Osteocyte (in vitro differentiated cells): ENCODE results near the gene ABHD16A. TPM values are rescaled to one million over a fixed set of nuclear protein-coding genes. Genes with fewer than 3 reads are reported as not detected.
"Not testable (repeated sequence)": the region's sequence is repeated elsewhere in the genome, so short reads cannot be mapped to it uniquely, and the experiment has no call there.

Experiments used
- DNase-seq: peaks from one replicate; pipeline ENCODE4 v3.0.0; 2021; ENCODE audit warnings: mixed read lengths; ENCODE audit not compliant: unreplicated experiment; ENCODE audit errors: extremely low spot score
- H3K27ac Mint-ChIP-seq: one replicate; pipeline ENCODE4 v1.8.0; 2021; ENCODE audit warnings: mild to moderate bottlenecking, mixed read lengths; ENCODE audit not compliant: unreplicated experiment
- H3K27me3 Mint-ChIP-seq: one replicate; pipeline ENCODE4 v1.8.0; 2021; ENCODE audit warnings: mixed read lengths; ENCODE audit not compliant: unreplicated experiment
- H3K36me3 Mint-ChIP-seq: one replicate; pipeline ENCODE4 v1.8.0; 2021; ENCODE audit warnings: mixed read lengths; ENCODE audit not compliant: unreplicated experiment
- H3K4me1 Mint-ChIP-seq: one replicate; pipeline ENCODE4 v1.8.0; 2021; ENCODE audit warnings: mixed read lengths; ENCODE audit not compliant: unreplicated experiment
- H3K4me3 Mint-ChIP-seq: one replicate; pipeline ENCODE4 v1.8.0; 2021; ENCODE audit warnings: mild to moderate bottlenecking, moderate library complexity, mixed read lengths; ENCODE audit not compliant: unreplicated experiment
- H3K9me3 Mint-ChIP-seq: one replicate; pipeline ENCODE4 v1.8.0; 2021; ENCODE audit warnings: mixed read lengths; ENCODE audit not compliant: unreplicated experiment
- total RNA-seq: library from RNA; stranded (reverse); gene quantifications from 2 replicates; pipeline ENCODE4 v1.2.1, GENCODE V29; 2021
- TF ChIP-seq, protein P1 (sequence below): fragments of 200-600 bp; sonication (generic); IDR thresholded peaks from 2 replicates; pipeline ENCODE4 v1.5.0; 2021; ENCODE audit warnings: antibody characterized with exemption, mild to moderate bottlenecking, moderate library complexity

The ABHD16A gene
- total RNA-seq, 1 donor from 2014 or later: 50.5 TPM

DNA sequence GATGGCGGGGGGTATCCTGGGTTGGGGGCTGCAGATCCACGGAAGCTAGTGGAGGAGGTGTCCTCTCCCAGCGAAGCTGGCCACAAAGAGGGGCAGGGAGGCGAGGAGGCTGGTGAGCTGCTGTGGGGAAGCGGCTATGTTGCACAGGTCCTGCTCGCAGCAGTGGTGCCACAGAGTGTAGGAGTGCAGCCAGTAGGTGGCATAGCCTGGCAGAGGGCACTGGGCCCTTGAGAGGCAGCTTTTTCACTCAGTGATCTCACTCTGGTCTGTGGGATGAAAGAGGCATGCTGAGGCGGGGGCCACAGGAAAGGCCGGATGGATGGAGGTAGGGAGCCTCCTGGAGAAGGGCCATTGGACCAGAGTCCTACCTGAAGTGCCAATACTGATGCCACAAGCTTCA is 9.2 kb upstream of the ABHD16A start:
- H3K4me3 Mint-ChIP-seq: no peak overlapping the region

DNA sequence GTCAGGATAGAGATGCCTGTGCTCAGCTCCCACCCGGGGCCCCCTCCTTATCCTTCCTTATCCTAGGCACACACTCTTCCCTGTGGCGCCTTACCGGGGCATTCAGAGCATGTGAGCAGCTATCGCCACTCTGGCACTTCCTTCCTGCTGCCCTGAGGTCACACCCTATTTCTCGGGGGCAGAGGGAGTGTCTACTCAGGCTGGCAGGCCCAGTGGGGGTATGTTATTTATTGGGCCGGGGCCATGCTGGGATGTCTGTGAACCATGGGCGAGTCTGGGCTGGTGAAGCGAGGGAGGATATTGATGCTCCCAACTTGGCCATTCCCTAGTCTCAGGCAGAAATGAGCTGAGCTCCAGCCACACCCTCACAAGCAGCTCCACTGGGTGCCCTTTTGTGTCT is 8.1 kb upstream of the ABHD16A start:
- Mint-ChIP-seq H3K36me3 (no peaks in the 10 kb centered on the region), H3K27ac (no peak overlapping the region), H3K27me3 (peaks cover 9% of the 10 kb centered on the region), H3K4me3 (no peak overlapping the region), H3K4me1 (peaks cover 6% of the 10 kb centered on the region), H3K9me3 (no peaks in the 10 kb centered on the region)
- TF ChIP-seq, protein P1, sequence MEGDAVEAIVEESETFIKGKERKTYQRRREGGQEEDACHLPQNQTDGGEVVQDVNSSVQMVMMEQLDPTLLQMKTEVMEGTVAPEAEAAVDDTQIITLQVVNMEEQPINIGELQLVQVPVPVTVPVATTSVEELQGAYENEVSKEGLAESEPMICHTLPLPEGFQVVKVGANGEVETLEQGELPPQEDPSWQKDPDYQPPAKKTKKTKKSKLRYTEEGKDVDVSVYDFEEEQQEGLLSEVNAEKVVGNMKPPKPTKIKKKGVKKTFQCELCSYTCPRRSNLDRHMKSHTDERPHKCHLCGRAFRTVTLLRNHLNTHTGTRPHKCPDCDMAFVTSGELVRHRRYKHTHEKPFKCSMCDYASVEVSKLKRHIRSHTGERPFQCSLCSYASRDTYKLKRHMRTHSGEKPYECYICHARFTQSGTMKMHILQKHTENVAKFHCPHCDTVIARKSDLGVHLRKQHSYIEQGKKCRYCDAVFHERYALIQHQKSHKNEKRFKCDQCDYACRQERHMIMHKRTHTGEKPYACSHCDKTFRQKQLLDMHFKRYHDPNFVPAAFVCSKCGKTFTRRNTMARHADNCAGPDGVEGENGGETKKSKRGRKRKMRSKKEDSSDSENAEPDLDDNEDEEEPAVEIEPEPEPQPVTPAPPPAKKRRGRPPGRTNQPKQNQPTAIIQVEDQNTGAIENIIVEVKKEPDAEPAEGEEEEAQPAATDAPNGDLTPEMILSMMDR: no peak
- DNase-seq: no peak

More for the DNA sequence above, 9.2 kb upstream of the ABHD16A start:
- H3K27ac Mint-ChIP-seq: no peak overlapping the region
- TF ChIP-seq, protein P1: no peak
- no peaks in the 10 kb centered on the region for H3K36me3 Mint-ChIP-seq
- H3K9me3 Mint-ChIP-seq: no peaks in the 10 kb centered on the region
- peaks cover 6% of the 10 kb centered on the region for H3K4me1 Mint-ChIP-seq
- peaks cover 9% of the 10 kb centered on the region for H3K27me3 Mint-ChIP-seq
- no peak for DNase-seq

DNA sequence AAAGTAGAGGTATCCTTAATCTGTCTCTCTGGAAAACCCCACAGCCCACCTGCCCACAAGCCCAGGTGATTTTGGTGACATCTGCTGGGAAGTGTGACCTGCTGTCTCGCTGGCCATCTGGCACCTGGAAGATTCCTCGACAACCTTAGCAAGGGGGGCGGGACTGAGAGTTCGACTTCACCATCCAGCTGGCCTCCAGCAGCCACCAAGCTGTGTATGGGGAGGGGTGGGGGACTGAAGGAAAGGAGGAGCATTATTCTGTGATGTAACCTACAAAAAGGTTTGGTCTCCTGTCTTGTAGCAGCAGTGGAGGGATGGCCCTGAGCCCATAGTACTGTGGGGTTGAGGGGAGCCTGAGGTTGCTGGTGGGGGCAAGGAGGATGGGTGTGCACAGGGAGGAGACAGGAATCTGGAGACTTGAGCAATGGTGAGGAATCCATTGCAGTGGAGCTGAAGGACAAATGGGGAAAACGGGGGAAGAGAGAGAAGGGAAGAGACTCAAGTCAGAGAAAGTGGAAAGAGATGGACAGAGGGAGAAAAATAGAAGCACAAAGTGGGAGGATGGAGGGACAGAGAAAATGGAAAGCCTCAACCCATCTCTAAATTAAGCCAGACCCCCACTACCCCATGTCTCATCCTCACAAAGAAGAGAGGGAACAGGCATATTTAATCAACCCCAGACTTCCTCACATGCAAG is 7.5 kb upstream of the ABHD16A start:
- H3K36me3 Mint-ChIP-seq: no peaks in the 10 kb centered on the region
- H3K27ac Mint-ChIP-seq: no peak overlapping the region
- no peaks in the 10 kb centered on the region for H3K9me3 Mint-ChIP-seq
- H3K27me3 Mint-ChIP-seq: peaks cover 9% of the 10 kb centered on the region
- H3K4me1 Mint-ChIP-seq: peaks cover 6% of the 10 kb centered on the region
- DNase-seq: no peak
- TF ChIP-seq, protein P1: no peak
- H3K4me3 Mint-ChIP-seq: no peak overlapping the region

DNA sequence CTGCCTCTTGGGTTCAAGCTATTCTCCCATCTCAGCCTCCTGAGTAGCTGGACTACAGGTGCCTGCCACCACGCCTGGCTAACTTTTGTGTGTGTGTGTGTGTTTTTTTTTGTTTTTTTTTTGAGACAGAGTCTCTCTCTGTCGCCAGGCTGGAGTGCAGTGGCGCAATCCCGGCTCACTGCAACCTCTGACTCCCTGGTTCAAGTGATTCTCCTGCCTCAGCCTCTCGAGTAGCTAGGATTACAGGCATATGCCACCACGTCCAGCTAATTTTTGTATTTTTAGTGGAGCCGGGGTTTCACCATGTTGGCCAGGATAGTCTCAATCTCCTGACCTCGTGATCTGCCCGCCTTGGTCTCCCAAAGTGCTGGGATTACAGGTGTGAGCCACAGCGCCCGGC is 6.0 kb upstream of the ABHD16A start:
- H3K27ac Mint-ChIP-seq, H3K4me3 Mint-ChIP-seq, H3K4me1 Mint-ChIP-seq, H3K36me3 Mint-ChIP-seq, H3K27me3 Mint-ChIP-seq, H3K9me3 Mint-ChIP-seq, DNase-seq: not testable (repeated sequence)

DNA sequence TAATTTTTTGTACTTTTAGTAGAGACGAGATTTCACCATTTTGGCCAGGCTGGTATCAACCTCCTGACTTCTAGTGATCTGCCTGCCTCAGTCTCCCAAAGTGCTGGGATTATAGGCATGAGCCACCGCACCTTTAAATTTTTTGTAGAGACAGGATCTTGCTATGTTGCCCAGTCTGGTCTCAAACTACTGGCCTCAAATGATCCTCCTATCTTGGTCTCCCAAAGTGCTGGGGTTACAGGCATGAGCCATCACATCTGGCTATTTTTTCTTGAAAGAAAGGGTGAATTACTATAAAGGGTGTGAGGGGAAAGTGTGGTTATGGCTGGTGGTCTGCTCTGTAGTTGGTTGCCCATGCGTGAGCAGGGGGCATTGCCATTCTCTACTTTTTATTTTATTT is 5.1 kb upstream of the ABHD16A start:
- H3K27ac Mint-ChIP-seq: no peak overlapping the region
- no peak for DNase-seq
- TF ChIP-seq, protein P1: no peak
- H3K36me3 Mint-ChIP-seq: no peaks in the 10 kb centered on the region
- no peaks in the 10 kb centered on the region for H3K9me3 Mint-ChIP-seq
- H3K27me3 Mint-ChIP-seq: peaks cover 4% of the 10 kb centered on the region
- no peak overlapping the region for H3K4me3 Mint-ChIP-seq
- peaks cover 5% of the 10 kb centered on the region for H3K4me1 Mint-ChIP-seq

DNA sequence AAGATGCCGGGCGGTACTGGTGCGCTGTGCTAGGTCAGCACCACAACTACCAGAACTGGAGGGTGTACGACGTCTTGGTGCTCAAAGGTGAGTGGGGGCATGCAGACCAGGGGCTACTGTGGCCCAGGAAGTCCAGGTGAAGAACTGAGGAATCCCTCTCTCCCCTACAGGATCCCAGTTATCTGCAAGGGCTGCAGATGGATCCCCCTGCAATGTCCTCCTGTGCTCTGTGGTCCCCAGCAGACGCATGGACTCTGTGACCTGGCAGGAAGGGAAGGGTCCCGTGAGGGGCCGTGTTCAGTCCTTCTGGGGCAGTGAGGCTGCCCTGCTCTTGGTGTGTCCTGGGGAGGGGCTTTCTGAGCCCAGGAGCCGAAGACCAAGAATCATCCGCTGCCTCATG is 4.6 kb upstream of the ABHD16A start:
- DNase-seq: no peak
- no peak overlapping the region for H3K27ac Mint-ChIP-seq
- peaks cover 5% of the 10 kb centered on the region for H3K4me1 Mint-ChIP-seq
- TF ChIP-seq, protein P1: no peak
- H3K36me3 Mint-ChIP-seq: no peaks in the 10 kb centered on the region
- H3K27me3 Mint-ChIP-seq: peaks cover 4% of the 10 kb centered on the region
- no peak overlapping the region for H3K4me3 Mint-ChIP-seq
- H3K9me3 Mint-ChIP-seq: no peaks in the 10 kb centered on the region
